RWPE2 (cell line): Measurements from ENCODE around the gene PDE4D.

Experiments
- ATAC-seq: fragments of 200-7000 bp; cut with Tn5 transposase; 3 replicates; pipeline ENCODE4 v1.9.1; 2021; ENCODE audit warnings: low read depth
- DNase-seq: peaks from one replicate; pipeline ENCODE4 v3.0.0-alpha.2; 2020; ENCODE audit warnings: low spot score
- H3K27ac ChIP-seq: fragments of 450-650 bp; 2 replicates; pipeline ENCODE4 v1.5.1; 2017; ENCODE audit warnings: mild to moderate bottlenecking; ENCODE audit not compliant: poor library complexity, severe bottlenecking
- H3K27me3 ChIP-seq: fragments of 250-450 bp; sonication (Bioruptor Pico); 2 replicates; pipeline ENCODE4 v1.5.1; 2021; ENCODE audit warnings: mild to moderate bottlenecking, moderate library complexity; ENCODE audit not compliant: insufficient read depth, poor library complexity, severe bottlenecking
- H3K36me3 ChIP-seq: fragments of 250-450 bp; sonication (Bioruptor Pico); 2 replicates; pipeline ENCODE4 v1.5.1; 2020; ENCODE audit warnings: low read depth, mild to moderate bottlenecking, moderate library complexity
- H3K4me1 ChIP-seq: fragments of 250-450 bp; sonication (Bioruptor Pico); 2 replicates; pipeline ENCODE4 v1.5.1; 2021; ENCODE audit warnings: mild to moderate bottlenecking, moderate library complexity; ENCODE audit not compliant: insufficient read depth, poor library complexity, severe bottlenecking
- H3K4me3 ChIP-seq: fragments of 250-450 bp; sonication (Bioruptor Pico); 2 replicates; pipeline ENCODE4 v1.5.1; 2021; ENCODE audit warnings: mild to moderate bottlenecking, moderate library complexity; ENCODE audit not compliant: severe bottlenecking
- H3K9me3 ChIP-seq: fragments of 250-450 bp; sonication (Bioruptor Pico); 2 replicates; pipeline ENCODE4 v1.5.1; 2021; ENCODE audit warnings: mild to moderate bottlenecking, moderate library complexity; ENCODE audit not compliant: severe bottlenecking
- CTCF ChIP-seq: fragments of 450-650 bp; IDR thresholded peaks from one replicate; pipeline ENCODE4 v1.5.1; 2017; ENCODE audit warnings: mild to moderate bottlenecking, moderate library complexity; ENCODE audit not compliant: poor library complexity, severe bottlenecking

PDE4D gene

GRCh38 chr5:58933891-58934628 lies 959.5 kb downstream of the PDE4D start:
- Histone ChIP-seq H3K27ac (no peak overlapping the region), H3K9me3 (no peaks in the 10 kb centered on the region), H3K4me1 (no peaks in the 10 kb centered on the region), H3K27me3 (no peaks in the 10 kb centered on the region), H3K4me3 (no peak overlapping the region), H3K36me3 (no peaks in the 10 kb centered on the region)
- no peak for DNase-seq
- ATAC-seq, result no peak
- TF ChIP-seq CTCF, result no peak

GRCh38 chr5:58932057-58932612 lies 961.4 kb downstream of the PDE4D start:
- ATAC-seq, result no peak
- Histone ChIP-seq H3K4me1 (no peaks in the 10 kb centered on the region), H3K9me3 (no peaks in the 10 kb centered on the region), H3K27me3 (no peaks in the 10 kb centered on the region), H3K27ac (no peak overlapping the region), H3K36me3 (no peaks in the 10 kb centered on the region), H3K4me3 (no peak overlapping the region)
- no peak for DNase-seq
- no peak for TF ChIP-seq CTCF

DNA sequence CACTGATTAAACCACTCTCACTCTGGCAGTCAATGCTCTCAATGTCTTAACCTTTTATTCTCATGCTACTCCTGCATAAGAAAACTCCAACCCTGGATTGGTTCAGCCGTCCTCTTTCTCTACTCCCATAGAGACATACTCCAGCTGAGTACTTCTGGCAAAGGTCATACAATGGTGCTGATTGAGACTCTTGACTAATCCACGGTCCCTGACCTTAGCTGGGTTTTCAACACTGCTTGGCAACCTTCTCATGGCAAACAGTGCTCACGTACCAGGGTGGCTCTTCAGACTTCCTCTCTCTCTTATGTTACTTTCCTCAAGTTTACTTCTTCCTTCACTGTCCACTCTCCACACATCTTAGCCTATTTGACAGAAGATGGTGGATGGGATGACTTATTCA lies 963.0 kb downstream of the PDE4D start:
- DNase-seq, result no peak
- peaks cover 6% of the 10 kb centered on the region for H3K4me1 ChIP-seq
- no peak overlapping the region for H3K27ac ChIP-seq
- H3K36me3 ChIP-seq, result no peaks in the 10 kb centered on the region
- no peak for ATAC-seq
- H3K4me3 ChIP-seq, result no peak overlapping the region
- no peak for TF ChIP-seq CTCF
- no peaks in the 10 kb centered on the region for H3K27me3 ChIP-seq
- H3K9me3 ChIP-seq, result no peaks in the 10 kb centered on the region

DNA sequence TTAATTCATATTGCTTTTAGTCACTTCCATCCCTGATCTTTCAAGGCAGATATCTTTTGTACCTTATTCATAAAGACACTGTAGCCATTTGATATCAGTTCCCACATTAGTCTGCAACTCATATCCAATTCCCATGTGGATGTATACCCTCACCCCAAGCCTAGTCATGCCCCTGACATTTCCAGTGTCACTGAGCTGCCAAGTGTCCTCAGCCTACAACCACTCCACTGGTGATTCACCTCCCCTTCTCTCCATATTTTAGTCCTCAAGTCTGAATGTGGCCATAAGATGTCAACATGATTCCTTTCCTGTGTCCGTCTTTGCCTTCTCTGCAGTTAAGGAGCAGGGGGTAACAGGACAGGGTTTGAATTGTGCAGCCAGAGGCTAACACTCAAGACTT lies 963.8 kb downstream of the PDE4D start:
- no peaks in the 10 kb centered on the region for H3K27me3 ChIP-seq
- H3K4me1 ChIP-seq, result peaks cover 6% of the 10 kb centered on the region
- H3K9me3 ChIP-seq, result no peaks in the 10 kb centered on the region
- no peak for TF ChIP-seq CTCF
- H3K27ac ChIP-seq, result no peak overlapping the region
- H3K36me3 ChIP-seq, result no peaks in the 10 kb centered on the region
- no peak overlapping the region for H3K4me3 ChIP-seq
- ATAC-seq (no peak), DNase-seq (no peak)

- Histone ChIP-seq H3K4me3 (no peak overlapping the region), H3K27ac (no peak overlapping the region), H3K4me1 (peaks cover 6% of the 10 kb centered on the region), H3K36me3 (no peaks in the 10 kb centered on the region), H3K9me3 (no peaks in the 10 kb centered on the region), H3K27me3 (no peaks in the 10 kb centered on the region)
- ATAC-seq (no peak), DNase-seq (no peak)
- no peak for TF ChIP-seq CTCF
Observed at GRCh38 chr5:58927938-58928337, 965.6 kb downstream of the PDE4D start.
